Measurements from ENCODE around the gene PTP4A1. TPM values are rescaled to one million over a fixed set of nuclear protein-coding genes. Genes with fewer than 3 reads are reported as not detected.

The PTP4A1 gene
- total RNA-seq, 1 experiment from 2014 or later: 71.0 TPM

GRCh38 chr6:63554782-63555181 lies 17.5 kb upstream of the PTP4A1 start:
- CTCF ChIA-PET: no interaction called here
- BruUV-seq (replicated peaks): no TSS peak
- intact Hi-C loops (cut with micrococcal nuclease; ENCODE audit: unreplicated experiment): no loop called here

GRCh38 chr6:63556369-63556768 lies 15.9 kb upstream of the PTP4A1 start:
- Histone ChIP-seq H3K4me1 (ENCODE audit: control insufficient read depth, insufficient read depth, low read length) (0 out of 2 replicates have a peak, but pooled peaks cover 3% of the 10 kb centered on the region), H3K9me3 (ENCODE audit: control insufficient read depth, insufficient read depth, low read depth, low read length) (no peaks in the 10 kb centered on the region), H3K4me3 (ENCODE audit: low read depth in 2 of 2, low read length in 2 of 2) (no peak overlapping the region), H3K36me3 (ENCODE audit: control insufficient read depth, insufficient read depth, low read length) (no peaks in the 10 kb centered on the region), H3K27ac (ENCODE audit: low read length) (no peak overlapping the region), H3K27me3 (ENCODE audit: control insufficient read depth, insufficient read depth, low read length) (no peaks in the 10 kb centered on the region)
- DNase-seq (ENCODE audit: low read depth, low spot score): no peak
- POLR2A ChIA-PET: no interaction called here
- CTCF ChIA-PET: interaction anchor here (0.6 kb wide), 1 partner anchor 144 kb away, joined by 5 read pairs; no protein-coding TSS in a partner anchor
- BruUV-seq (replicated peaks): no TSS peak
- in situ Hi-C loops (cut with HindIII; ENCODE audit: low pct_unique_long_range_greater_than_20kb, low sequenced_read_pairs) (no loop called here), intact Hi-C loops (cut with micrococcal nuclease; ENCODE audit: unreplicated experiment) (no loop called here)
- TF ChIP-seq POLR2AphosphoS5 (IDR thresholded peaks at IDR 0.05; ENCODE audit: low read depth, low read length) (no peak), SIN3A (IDR thresholded peaks at IDR 0.05; ENCODE audit: borderline replicate concordance, insufficient read depth, low read depth, low read length) (no peak), REST (IDR thresholded peaks at IDR 0.05; ENCODE audit: insufficient read depth in 1 of 2, low read depth in 2 of 2, low read length in 1 of 2) (no peak)
- no peak for ATAC-seq

More at GRCh38 chr6:63554782-63555181, 17.5 kb upstream of the PTP4A1 start:
- in situ Hi-C loops (cut with HindIII; ENCODE audit: low pct_unique_long_range_greater_than_20kb, low sequenced_read_pairs): no loop called here
- ATAC-seq (no peak), DNase-seq (ENCODE audit: low read depth, low spot score) (no peak)
- Histone ChIP-seq H3K4me3 (ENCODE audit: low read depth in 2 of 2, low read length in 2 of 2) (no peak overlapping the region), H3K9me3 (ENCODE audit: control insufficient read depth, insufficient read depth, low read depth, low read length) (no peaks in the 10 kb centered on the region), H3K27ac (ENCODE audit: low read length) (no peak overlapping the region), H3K27me3 (ENCODE audit: control insufficient read depth, insufficient read depth, low read length) (no peaks in the 10 kb centered on the region), H3K36me3 (ENCODE audit: control insufficient read depth, insufficient read depth, low read length) (no peaks in the 10 kb centered on the region), H3K4me1 (ENCODE audit: control insufficient read depth, insufficient read depth, low read length) (no peaks in the 10 kb centered on the region)
- TF ChIP-seq POLR2AphosphoS5 (IDR thresholded peaks at IDR 0.05; ENCODE audit: low read depth, low read length) (no peak), SIN3A (IDR thresholded peaks at IDR 0.05; ENCODE audit: borderline replicate concordance, insufficient read depth, low read depth, low read length) (no peak), CTCF (IDR thresholded peaks at IDR 0.05) (no peak), TCF7L2 (IDR thresholded peaks at IDR 0.05; ENCODE audit: low read depth, low read length) (no peak), REST (IDR thresholded peaks at IDR 0.05; ENCODE audit: insufficient read depth in 1 of 2, low read depth in 2 of 2, low read length in 1 of 2) (no peak)
- POLR2A ChIA-PET: no interaction called here

All from Panc1 (cell line).